HAP-1 (cell line): Measurements from ENCODE around the gene HNF1A.

Experiments used
- DNase-seq, 2 experiments: peaks; one replicate each; pipeline ENCODE4 v3.0.0-alpha.2; 2016 to 2020; ENCODE audit warnings: low spot score in 2 of 2
- H3K27me3 ChIP-seq: fragments of 250-450 bp; sonication (Bioruptor Pico); 2 replicates; pipeline ENCODE4 v1.5.1; 2020; ENCODE audit warnings: low read depth, mild to moderate bottlenecking, moderate library complexity
- H3K36me3 ChIP-seq: fragments of 250-450 bp; sonication (Bioruptor Pico); replicated peaks from 2 replicates; pipeline ENCODE4 v1.5.1; 2020; ENCODE audit warnings: mild to moderate bottlenecking
- H3K4me1 ChIP-seq: fragments of 250-450 bp; sonication (Bioruptor Pico); 2 replicates; pipeline ENCODE4 v1.5.1; 2020; ENCODE audit warnings: mild to moderate bottlenecking
- H3K4me3 ChIP-seq: fragments of 250-450 bp; sonication (Bioruptor Pico); 2 replicates; pipeline ENCODE4 v1.5.1; 2020; ENCODE audit warnings: mild to moderate bottlenecking, moderate library complexity
- H3K9me3 ChIP-seq: fragments of 250-450 bp; sonication (Bioruptor Pico); 2 replicates; pipeline ENCODE4 v1.5.1; 2020; ENCODE audit warnings: mild to moderate bottlenecking, moderate library complexity
- in situ Hi-C: fragments of 300-500 bp; cut with MboI; formaldehyde crosslinking; loops from 3 replicates; pipeline ENCODE4 v1.14.3; 2020; ENCODE audit warnings: low sequenced_read_pairs, inconsistent platforms, mixed read lengths

Gene HNF1A

DNA sequence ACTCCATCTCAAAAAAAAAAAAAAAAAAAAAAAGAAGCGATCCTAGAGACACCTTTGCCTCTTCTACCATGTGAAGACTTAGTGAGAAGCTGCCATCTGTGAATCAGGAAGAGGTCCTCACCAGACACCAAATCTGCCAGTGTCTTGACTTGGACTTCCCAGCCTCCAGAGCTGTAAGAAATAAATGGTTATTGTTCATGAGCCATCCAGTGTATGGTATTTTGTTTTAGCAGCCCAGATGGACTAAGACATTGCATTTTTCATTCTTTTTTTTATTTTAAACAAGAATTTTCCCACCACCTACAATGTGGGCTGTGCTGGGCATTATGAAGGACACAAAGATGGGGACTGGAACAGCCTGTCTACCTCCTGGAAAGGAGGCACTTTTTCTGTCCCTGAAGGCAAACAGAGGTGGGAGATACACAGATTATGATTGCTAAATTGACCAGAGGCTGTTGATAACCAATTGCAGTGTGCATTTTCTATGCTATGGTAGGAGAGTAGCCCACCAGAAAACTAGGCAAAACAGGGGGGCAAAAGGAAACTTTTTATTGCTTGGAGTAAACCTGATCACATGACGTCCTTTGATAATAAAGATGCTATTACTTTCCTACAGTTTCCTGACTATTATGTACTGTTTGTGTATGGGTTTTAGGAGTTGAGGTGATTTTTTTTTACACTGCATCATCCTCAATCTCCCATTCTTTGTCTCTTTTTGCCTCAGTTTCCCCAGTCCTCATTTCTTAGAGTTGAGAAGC, 40.7 kb downstream of the HNF1A start:
- no peaks in the 10 kb centered on the region for H3K27me3 ChIP-seq

DNA sequence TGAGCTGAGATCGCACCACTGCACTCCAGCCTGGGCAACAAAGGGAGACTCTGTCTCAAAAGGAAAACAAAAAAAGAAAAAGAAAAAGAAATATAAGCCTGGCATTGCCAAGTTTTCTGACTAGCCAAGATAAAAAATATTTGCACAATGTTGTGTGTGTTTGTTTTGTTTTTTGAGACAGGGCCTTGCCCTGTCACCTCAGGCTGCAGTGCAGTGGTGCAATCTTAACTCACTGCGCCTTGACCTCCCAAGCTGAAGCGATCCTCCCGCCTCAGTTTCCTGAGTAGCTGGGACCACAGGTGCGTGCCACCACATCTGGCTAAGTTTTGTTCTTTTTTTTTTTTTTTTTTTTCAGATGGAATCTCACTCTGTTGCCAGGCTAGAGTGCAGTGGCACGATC, 43.4 kb downstream of the HNF1A start:
- Histone ChIP-seq H3K36me3 (no peaks in the 10 kb centered on the region), H3K27me3 (no peaks in the 10 kb centered on the region), H3K4me1 (no peaks in the 10 kb centered on the region), H3K9me3 (no peaks in the 10 kb centered on the region), H3K4me3 (no peak overlapping the region)
- no peak for DNase-seq
- in situ Hi-C loops: no loop called here

More for the DNA sequence above, 40.7 kb downstream of the HNF1A start:
- H3K36me3 ChIP-seq: no peaks in the 10 kb centered on the region; the same call in 1 of the 2 replicates
- H3K9me3 ChIP-seq: no peaks in the 10 kb centered on the region
- no peak overlapping the region for H3K4me3 ChIP-seq
- in situ Hi-C loops: no loop called here
- DNase-seq: no peak
- H3K4me1 ChIP-seq: peaks cover 6% of the 10 kb centered on the region; the same call in 1 of the 2 replicates

DNA sequence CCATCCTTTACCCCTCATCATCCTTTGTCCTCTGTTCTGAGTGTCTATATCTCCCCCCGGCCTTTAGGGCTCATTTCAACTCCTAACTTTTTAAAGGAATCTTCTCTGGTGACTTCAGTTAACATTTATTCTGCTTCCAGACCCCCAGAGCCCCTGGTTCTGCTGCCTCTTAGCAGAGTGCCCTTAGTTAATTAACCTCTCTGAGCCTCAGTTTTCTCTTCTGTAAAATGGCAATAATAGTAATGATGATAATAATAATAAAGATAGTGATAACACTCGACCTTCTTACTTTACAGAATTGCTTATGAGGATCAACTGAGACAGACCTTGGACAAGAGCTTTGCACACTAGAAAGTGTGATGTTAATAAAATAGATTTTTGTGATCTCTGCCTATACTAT, 44.4 kb downstream of the HNF1A start:
- Histone ChIP-seq H3K4me1 (no peaks in the 10 kb centered on the region), H3K27me3 (no peaks in the 10 kb centered on the region)
- in situ Hi-C loops: no loop called here

DNA sequence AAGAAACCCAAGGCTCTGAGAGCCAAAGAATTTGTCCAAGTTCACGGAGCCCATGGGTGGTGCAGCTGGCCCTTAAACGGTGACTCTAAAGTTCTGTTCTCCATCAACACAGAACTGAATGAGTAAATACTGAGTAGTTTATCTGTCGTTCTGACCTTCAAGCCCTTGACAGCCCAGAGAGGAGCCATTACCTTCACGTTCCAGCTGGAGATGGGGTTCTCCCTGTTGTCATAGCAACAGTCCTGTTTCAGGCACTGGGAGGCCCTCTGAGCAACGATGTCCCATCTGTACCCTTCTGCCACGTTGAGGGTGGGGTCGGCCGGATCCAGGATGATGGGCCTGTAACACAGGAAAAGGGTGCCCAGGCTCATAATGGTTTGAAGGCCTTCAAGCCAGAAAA, 45.5 kb downstream of the HNF1A start:
- no peak for DNase-seq
- H3K36me3 ChIP-seq: no peaks in the 10 kb centered on the region
- H3K9me3 ChIP-seq: no peaks in the 10 kb centered on the region
- H3K4me3 ChIP-seq: no peak overlapping the region
- no peaks in the 10 kb centered on the region for H3K27me3 ChIP-seq
- in situ Hi-C loops: no loop called here
- no peaks in the 10 kb centered on the region for H3K4me1 ChIP-seq

More for the DNA sequence above, 44.4 kb downstream of the HNF1A start:
- H3K4me3 ChIP-seq: no peak overlapping the region
- no peaks in the 10 kb centered on the region for H3K9me3 ChIP-seq
- DNase-seq: no peak
- H3K36me3 ChIP-seq: no peaks in the 10 kb centered on the region

DNA sequence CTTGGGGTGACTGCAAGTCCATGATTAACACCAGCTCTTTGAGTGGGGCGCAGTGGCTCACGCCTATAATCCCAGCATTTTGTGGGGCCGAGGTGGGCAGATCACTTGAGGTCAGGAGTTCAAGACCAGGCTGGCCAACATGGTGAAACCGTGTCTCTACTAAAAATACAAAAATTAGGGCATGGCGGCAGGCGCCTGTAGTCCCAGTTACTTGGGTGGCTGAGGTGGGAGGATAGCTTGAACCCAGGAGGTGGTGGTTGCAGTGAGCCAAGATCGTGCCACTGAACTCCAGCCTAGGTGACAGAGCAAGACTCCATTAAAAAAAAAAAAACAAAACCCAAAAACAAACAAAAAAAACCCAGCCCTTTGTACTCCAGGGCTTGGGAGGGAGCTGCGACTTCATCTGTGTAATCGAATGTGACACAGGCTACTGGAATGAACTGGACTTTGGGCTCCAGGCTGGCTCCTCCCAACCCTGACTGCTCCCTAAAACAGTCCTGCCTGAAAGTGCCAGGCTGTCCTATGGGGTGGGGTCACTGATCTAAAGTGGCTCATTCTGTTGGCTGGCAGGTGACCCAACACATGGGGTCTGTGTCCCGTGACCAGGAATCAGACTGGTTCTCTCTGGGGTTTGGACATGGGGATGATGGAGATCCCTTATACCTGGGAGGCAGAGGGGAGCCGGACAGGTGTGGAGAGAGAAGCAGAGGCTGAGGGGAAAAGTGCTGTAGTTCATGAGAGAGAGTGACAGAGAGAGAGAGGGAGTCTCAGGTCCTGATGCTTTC, 47.3 kb downstream of the HNF1A start:
- Histone ChIP-seq H3K4me1 (no peaks in the 10 kb centered on the region), H3K9me3 (no peaks in the 10 kb centered on the region), H3K27me3 (no peaks in the 10 kb centered on the region), H3K36me3 (no peaks in the 10 kb centered on the region), H3K4me3 (no peak overlapping the region)
- no peak for DNase-seq
- in situ Hi-C loops: no loop called here

DNA sequence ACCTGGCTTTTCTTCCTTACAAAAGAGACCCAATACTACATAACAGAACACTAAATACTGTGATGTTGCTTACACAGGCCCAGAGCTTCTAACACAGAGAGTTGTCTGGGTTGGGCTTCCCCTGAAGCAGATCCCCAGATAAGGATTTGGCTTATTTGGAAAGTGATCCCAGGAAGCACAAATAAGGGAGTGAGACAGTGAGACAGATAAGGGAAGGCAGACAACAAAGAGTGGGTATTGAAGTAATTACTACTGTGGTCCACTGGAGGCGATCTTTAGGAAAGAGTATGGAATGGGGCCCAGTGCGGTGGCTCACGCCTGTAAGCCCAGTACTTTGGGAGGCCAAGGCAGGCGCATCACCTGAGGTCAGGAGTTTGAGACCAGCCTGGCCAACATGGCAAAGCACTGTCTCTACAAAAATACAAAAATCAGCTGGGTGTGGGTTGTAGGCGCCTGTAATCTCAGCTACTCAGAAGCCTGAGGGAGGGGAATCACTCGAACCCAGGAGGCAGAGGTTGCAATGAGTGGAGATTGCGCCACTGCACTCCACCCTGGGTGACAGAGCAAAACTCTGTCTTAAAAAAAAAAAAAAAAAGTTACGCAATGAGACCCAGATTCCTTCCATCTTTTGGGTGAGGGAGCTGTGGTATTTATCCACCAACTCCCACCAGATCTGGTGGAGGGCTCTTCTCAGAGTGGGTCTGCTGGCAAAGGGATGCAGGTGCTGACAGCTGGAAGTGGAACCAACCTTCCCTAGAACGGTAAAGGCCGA, 48.1 kb downstream of the HNF1A start:
- no peaks in the 10 kb centered on the region for H3K9me3 ChIP-seq
- no peaks in the 10 kb centered on the region for H3K36me3 ChIP-seq
- DNase-seq: no peak
- no peaks in the 10 kb centered on the region for H3K27me3 ChIP-seq
- H3K4me1 ChIP-seq: no peaks in the 10 kb centered on the region
- H3K4me3 ChIP-seq: no peak overlapping the region
- in situ Hi-C loops: no loop called here

DNA sequence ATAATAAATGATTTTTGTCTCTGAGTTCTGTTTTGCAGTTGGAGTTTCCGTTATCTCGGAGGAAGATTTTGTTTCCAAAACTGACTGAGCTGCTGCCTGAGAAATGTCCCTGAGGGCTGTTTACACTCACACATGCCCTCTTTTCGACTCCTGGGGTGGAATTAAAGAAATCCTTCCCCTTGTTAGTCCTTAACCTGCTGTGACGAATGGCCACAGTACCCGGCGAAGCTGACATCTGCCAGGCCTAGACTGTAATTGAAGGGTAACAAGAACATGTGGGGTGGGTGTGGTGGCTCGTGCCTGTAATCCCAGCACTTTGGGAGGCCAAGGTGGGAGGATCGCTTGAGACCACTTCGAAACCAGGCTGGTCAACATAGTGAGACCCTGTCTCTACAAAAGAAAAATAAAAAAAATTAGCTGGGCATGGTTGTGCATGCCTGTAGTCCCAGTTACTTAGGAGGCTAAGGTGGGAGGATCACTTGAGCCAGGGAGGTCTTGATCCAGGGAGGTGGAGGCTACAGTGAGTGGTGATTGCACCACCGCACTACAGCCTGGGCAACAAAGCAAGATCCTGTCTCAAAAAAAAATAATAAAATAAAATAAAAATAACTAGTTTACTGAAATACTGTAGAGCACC, 52.4 kb downstream of the HNF1A start:
- H3K4me1 ChIP-seq: no peaks in the 10 kb centered on the region
- no peak overlapping the region for H3K4me3 ChIP-seq
- no peaks in the 10 kb centered on the region for H3K36me3 ChIP-seq
- in situ Hi-C loops: no loop called here
- no peaks in the 10 kb centered on the region for H3K27me3 ChIP-seq
- H3K9me3 ChIP-seq: no peaks in the 10 kb centered on the region
- no peak for DNase-seq

DNA sequence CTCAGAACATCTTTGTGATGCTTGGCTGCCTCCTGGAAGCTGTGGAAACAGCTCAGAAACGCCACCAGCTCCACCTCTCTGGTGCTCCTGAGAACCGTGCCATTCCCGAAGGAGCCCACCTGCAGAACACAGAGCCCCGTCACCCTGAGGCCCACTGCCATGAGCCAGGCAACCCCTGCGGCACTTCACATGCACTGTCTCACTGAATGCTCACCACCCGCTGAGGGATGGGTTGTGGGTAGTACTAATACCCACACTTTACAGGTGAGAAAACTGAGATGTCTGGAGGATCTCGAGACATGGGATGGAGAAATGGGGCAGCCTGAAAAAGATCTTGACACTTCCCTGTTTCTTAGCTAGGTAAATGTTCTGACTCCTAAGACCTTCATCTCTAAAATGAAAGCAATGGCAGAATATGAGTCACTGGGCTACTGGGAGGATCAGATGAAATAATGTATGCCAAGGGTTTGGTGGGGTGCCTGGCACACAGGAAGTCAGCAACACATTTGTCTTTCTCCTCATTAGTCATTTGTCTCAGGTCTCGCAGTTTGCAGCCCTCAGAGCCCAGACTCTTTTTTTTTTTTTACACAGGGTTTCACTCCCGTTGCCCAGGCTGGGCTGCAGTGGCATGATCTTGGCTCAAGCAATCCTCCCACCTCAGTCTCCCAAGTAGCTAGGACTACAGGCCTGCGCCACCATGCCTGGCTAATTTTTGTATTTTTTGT, 55.4 kb downstream of the HNF1A start:
- no peaks in the 10 kb centered on the region for H3K4me1 ChIP-seq
- no peak for DNase-seq
- no peaks in the 10 kb centered on the region for H3K36me3 ChIP-seq
- in situ Hi-C loops: no loop called here
- no peak overlapping the region for H3K4me3 ChIP-seq
- peaks cover 9% of the 10 kb centered on the region; the same call in 1 of the 2 replicates for H3K27me3 ChIP-seq
- H3K9me3 ChIP-seq: no peaks in the 10 kb centered on the region

DNA sequence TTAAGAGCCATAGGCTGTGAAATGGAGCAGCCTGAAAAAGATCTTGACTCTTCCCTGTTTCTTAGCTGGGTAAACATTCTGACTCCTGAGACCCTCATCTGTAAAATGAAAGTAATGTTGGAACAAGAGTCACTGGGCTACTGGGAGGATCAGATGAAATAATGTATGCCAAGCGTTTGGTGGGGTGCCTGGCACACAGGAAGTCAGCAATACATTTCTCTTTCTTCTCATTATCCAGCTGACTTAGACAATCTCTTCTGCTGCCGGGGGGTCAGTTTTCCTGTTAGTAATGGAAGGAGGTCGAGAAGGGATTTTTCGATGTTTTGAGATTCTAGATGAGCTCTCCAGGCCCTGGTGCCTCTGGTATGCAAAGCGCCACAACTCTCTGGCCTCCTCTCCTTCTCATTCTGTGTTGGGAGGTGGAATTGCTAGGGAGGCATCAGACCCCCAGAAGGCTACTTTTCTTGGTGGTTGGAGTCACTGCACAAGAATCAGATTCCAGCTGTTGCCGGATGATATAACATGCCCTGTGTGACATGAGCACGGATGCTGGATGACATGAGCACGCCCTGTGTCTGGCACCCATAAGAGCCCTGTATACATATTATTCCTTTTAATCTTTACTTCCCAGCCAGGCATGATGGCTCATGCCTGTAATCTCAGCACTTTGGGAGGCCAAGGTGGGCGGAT, 56.4 kb downstream of the HNF1A start:
- H3K9me3 ChIP-seq: no peaks in the 10 kb centered on the region
- in situ Hi-C loops: no loop called here
- H3K4me1 ChIP-seq: no peaks in the 10 kb centered on the region
- no peak overlapping the region for H3K4me3 ChIP-seq
- H3K36me3 ChIP-seq: no peaks in the 10 kb centered on the region
- peaks cover 9% of the 10 kb centered on the region; the same call in 1 of the 2 replicates for H3K27me3 ChIP-seq
- no peak for DNase-seq

DNA sequence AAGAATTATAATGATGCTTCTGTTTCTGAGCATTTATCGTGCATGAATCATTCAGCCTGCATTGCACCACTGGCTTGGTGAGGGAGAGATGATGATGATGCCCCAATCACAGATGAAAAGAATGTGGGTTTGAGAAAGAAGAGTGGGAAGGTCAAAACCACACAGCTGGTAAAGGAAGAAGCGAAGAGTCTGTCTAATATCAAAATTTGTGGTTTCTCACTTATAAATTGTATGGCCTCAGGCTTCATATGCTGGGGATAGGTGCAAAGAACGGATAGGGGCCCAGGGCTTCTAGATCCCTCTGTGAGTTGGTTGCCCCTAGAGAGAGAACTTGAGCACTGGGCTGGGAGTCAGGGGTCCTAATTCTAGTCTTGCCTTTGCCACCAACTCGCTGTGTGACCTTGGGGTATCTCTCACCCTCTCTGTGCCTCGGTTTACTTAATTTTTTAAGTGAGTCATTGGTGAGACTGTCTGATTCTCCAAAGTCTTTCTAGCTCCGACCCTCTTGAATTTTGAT, 58.5 kb downstream of the HNF1A start:
- Histone ChIP-seq H3K4me3 (no peak overlapping the region), H3K4me1 (no peaks in the 10 kb centered on the region), H3K9me3 (no peaks in the 10 kb centered on the region), H3K36me3 (no peaks in the 10 kb centered on the region), H3K27me3 (peaks cover 9% of the 10 kb centered on the region; the same call in 1 of the 2 replicates)
- in situ Hi-C loops: no loop called here
- DNase-seq: no peak

DNA sequence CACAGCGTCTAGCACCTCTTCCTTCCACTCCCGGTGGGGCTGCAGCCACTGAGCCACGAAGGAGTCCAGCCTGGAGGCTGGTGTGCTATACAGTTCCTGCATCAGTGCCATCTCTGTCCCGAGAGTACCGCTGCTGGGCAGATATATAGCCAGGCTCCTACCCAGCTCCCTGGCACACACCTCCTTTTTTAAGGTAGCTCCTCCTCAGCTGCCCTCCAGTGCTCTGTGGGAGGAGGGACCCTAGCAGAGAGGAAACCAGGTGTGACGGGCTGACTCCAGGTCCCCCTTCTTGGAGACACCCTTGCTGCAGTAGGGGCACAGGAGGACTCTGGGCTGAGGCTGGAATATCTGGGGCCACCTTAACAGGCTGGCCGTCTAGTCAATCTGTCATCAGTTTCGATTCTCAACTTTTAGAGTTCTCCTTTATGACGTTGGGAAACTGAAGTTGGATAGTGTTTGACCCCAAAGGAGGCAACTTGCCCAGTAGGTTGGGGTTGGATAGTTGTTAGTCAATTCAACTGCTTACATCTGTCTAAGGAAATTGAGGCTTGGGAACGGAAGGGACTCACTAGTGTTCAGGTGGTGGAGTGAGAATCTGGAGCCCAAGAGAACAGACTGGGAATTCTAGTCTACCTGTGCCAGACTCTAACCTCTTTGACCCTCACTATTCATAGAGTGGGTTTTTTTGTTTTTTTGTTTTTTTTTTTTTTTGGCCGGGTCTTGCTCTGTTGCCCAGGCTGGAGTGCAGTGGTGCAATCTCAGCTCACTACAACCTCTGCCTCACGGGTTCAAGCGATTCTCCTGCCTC, 60.7 kb downstream of the HNF1A start, which contains the start of gene OASL:
Gene OASL (minus strand): TSS at position 386 of the 808 bp plus-strand sequence. CDS start 275 bp downstream, at position 111.
- in situ Hi-C loops: no loop called here

More for the DNA sequence above, 60.7 kb downstream of the HNF1A start, which contains the start of gene OASL:
- Histone ChIP-seq H3K27me3 (peaks cover 12% of the 10 kb centered on the region; the same call in 1 of the 2 replicates), H3K4me1 (no peaks in the 10 kb centered on the region), H3K9me3 (no peaks in the 10 kb centered on the region), H3K36me3 (no peaks in the 10 kb centered on the region), H3K4me3 (no peak within 1 kb of the TSS)
- DNase-seq: no peak
